HG03571 (cell line): ENCODE results near the gene TCTN3.
A peak's percentile ranks its signal among the peaks of the same experiment; 100 is the strongest.
"Not testable (repeated sequence)": the region's sequence is repeated elsewhere in the genome, so short reads cannot be mapped to it uniquely, and the experiment has no call there.

Experiments
- ATAC-seq: cut with Tn5 transposase; IDR thresholded peaks from one replicate; pipeline ENCODE4 v1.9.1; 2021; ENCODE audit not compliant: unreplicated experiment

Gene TCTN3, protein sequence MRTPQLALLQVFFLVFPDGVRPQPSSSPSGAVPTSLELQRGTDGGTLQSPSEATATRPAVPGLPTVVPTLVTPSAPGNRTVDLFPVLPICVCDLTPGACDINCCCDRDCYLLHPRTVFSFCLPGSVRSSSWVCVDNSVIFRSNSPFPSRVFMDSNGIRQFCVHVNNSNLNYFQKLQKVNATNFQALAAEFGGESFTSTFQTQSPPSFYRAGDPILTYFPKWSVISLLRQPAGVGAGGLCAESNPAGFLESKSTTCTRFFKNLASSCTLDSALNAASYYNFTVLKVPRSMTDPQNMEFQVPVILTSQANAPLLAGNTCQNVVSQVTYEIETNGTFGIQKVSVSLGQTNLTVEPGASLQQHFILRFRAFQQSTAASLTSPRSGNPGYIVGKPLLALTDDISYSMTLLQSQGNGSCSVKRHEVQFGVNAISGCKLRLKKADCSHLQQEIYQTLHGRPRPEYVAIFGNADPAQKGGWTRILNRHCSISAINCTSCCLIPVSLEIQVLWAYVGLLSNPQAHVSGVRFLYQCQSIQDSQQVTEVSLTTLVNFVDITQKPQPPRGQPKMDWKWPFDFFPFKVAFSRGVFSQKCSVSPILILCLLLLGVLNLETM

DNA sequence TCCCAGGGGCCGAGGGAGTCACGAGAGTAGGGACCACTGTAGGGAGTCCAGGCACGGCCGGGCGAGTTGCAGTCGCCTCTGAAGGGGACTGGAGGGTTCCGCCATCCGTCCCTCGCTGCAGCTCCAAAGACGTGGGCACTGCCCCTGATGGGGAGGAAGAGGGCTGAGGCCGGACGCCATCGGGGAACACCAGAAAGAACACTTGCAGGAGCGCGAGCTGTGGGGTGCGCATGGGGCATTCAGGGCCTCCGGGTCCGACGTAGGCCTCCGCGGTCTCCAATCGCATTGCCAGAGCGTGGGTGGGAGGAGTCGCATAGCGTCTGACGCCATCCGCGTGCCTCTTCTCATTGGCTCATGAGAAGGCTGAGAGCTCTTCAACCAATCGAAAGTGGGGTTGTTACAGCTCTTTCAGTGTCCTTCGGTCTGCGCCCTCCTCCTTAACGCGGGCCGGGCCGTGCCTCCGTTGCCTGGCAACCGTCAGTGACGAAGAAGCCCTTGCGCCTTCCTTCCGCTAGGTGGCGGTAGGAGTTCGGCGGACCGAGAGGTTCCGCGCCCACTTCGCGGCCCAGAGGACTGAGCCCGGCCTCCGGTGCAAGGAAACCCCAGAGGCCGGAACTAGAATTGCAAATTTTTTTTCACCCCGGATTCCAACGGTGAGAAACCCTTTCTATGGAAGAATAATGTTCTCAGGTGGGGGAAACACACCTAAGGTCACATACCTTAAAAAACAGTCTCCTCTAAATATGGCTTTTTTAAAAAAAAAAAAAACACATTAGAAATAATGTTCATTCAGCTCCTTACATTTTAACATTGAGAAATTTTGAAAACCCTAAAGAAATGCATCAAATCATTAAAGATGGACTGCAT is at the start of gene TCTN3:
TSS of gene TCTN3 (minus strand) at position 260 of the 867 bp plus-strand sequence. CDS start at position 232, 28 bp downstream.
- ATAC-seq: peak; percentile 98

DNA sequence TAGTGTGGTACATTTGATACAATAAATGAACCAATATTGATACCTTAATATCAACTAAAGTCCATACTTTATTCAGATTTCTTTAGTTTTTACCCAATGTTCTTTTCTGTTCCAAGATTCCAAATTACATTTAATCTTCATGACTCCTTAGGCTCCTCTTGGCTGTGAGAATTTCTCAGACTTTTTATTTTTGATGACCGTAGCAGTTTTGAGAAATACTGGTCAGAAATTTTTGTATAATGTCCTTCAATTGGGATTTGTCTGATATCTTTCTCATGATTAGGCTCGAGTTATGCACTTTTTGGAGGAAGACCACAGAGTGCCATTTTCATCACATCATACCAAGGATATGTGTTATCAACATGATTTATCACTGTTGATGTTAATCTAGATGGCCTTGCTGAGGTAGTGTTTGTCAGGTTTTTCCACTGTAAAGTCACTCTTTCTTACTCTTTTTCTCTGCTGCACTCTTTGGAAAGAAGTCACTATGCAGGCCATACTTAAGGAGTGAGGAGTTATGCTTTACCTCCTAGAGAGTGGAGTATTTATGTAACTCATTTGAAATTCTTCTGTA is 49.3 kb upstream of the TCTN3 start:
- no peak for ATAC-seq

GRCh38 chr10:95742485-95742884 is 48.8 kb upstream of the TCTN3 start:
- ATAC-seq: no peak

GRCh38 chr10:95741807-95742467 is 48.2 kb upstream of the TCTN3 start:
- no peak for ATAC-seq

DNA sequence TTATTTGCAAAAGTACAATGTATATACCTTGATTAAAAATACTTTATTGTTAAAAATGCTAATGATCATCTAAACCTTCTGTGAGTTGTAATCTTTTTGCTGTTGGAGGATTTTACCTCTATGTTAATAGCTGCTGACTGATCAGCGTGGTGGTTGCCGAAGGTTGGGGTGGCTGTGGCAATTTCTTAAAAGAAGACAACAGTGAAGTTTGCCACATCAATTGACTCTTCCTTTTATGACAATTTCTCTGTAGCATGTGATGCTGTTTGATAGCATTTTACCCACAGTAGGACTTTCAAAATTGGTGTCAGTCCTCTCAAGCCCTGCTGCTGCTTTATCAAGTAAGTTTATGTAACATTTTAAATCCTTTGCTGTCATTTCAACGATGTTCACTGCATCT is 45.3 kb upstream of the TCTN3 start:
- no peak for ATAC-seq

- not testable (repeated sequence) for ATAC-seq
These were observed 39.2 kb upstream of the TCTN3 start for GRCh38 chr10:95732907-95733306.

DNA sequence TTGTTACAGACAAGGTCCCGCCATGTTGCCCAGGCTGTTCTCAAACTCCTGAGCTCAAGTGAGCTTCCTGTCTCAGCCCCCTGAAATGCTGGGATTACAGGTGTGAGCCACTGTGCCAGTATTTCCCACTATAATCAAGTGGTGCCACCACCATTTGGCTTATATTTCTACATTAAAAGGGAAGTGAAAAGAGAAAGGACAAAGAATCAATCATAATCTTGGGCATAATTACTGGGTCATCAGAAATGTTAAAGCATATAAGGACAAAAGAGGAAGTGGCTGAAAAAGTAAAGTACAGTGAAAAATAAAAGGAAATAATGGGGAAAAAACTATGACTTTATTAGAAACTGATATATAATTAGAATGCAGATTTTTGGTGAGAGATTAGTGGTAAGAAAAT is 36.5 kb upstream of the TCTN3 start:
- no peak for ATAC-seq

DNA sequence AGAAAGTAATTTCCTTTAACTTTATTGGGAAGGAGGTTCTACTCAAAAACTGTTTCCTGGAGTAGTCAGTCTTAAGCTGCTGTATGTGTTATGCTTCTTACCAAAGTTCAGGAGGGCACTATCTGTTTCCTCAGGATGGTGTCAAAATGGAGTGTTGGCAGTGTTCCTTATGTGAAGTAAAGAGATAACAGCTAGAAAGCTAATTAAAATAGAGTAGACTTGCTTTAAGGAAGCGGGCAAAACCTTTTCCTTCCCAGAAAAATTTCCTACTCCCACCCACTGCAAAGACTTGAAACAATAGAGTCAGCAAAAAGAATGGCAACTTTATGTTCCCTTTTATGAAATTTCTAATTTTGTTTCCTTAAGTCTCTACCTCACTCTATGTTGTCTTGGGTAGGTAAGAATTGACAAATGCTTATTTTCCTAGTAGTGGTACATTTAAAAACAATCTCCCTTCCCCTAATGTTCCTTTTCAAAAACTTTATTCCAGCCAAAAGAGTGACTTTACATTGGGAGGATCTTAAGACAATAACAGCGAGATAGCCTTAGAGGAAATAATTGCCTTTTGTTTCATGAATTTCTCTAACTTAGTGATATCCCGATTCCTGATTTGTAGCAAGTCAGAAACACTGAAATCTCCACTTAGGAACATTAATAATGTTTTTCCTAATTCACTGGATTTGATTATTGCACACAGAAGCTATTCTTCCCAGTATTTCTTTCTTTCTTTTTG is 35.8 kb upstream of the TCTN3 start:
- no peak for ATAC-seq

DNA sequence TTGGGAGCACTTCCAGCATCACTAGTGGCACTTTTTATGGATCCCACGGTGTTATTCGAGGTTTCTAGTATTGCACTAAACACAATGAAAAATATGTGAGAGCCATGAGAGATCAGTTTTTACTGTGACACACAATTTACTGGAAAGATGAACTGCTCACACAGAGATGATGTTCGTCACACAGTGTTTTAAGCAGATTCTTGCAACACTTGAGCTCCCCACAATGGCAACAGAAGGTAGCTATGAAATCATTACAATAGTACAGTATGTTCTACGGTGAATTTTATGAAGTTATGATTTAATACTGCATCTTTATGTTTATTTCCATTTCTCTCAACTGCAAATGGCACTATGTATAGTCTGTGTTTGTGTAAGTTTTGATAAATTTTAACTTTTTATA is 34.8 kb upstream of the TCTN3 start:
- ATAC-seq: no peak

GRCh38 chr10:95722496-95722895 is 28.8 kb upstream of the TCTN3 start:
- not testable (repeated sequence) for ATAC-seq

GRCh38 chr10:95720745-95721144 is 27.0 kb upstream of the TCTN3 start:
- ATAC-seq: not testable (repeated sequence)

GRCh38 chr10:95716866-95717265 is 23.1 kb upstream of the TCTN3 start:
- ATAC-seq: no peak

DNA sequence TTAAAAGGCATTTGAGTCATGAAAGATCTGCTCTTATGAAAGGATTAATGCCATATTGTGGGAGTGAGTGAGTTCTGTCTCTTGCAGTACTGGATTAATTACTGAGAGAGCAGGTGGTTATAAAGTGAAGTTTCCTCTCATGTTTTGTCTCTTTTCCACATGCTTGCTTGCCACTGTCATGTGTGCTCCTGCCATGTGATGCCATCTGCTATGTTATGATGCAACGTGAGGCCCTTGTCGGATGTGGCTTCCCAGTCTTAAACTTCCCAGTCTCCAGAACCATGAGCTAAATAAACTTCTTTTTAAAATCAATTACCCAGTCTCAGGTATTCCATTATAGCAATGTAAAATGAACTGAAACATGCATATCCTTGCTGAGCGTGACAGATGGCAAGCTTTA is 22.7 kb upstream of the TCTN3 start:
- ATAC-seq: no peak

GRCh38 chr10:95711492-95711891 is 17.8 kb upstream of the TCTN3 start:
- no peak for ATAC-seq

DNA sequence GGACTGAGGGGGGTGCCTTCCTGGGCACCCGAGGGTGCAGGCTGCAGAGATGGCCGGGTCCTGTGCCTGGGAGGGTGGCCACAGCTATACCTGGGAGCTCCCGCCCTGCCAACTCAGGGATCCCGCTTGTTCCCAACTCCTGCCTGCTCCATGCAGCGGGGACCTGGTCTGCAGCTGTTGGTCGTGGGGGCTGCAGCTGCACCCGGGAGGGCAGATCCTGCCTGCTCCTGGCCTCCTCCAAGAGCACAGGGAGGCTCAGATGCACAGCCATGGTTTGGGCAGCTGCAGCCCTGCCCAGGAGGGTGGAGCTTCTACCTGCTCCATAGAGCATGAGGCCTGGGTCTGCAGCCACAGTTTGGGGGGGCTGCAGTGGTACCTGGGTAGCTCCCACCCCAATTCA is 13.3 kb upstream of the TCTN3 start:
- ATAC-seq: no peak

DNA sequence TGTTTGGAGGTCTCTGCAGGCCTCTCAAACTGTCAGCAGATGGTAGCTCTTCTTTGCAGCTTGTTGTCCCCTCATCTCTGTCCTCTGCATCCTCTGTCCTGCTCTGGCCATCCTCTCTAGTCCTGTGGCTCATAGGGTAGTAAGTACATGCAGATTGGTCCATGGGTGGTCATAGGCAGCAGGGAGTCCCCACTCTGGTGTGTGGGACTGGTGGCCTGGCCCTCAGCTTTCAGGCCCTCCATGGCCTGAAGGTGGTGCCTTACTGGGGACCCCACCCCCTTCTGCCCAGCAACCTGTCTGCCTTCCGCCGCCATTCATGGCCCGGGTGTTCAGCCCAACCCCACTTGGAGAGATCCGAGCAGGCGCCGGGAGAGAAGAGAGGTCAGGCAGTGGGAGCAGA is 12.8 kb upstream of the TCTN3 start:
- ATAC-seq: no peak

DNA sequence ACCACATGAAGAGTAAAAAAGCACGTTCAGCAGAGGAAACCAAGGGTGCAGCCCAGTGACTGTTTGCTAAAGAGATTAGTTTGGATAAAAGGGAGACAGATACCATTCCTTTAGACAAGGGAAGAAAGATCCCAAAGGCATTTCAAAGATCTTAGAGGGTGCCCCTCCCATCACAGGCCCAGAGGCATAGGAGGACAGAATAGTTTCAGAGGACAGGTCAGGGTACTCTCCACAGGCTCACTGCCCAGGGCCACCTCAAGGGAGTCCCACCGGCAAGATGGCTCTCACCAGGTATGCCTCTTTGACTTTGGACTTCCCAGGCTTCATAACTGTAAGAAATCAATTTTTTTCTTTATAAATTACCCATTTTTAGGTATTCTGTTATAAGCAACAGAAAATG is 4.7 kb upstream of the TCTN3 start:
- ATAC-seq: no peak

- ATAC-seq: no peak
These were observed 3.7 kb upstream of the TCTN3 start for GRCh38 chr10:95697429-95697828.

- no peak for ATAC-seq
These were observed 938 bp upstream of the TCTN3 start for GRCh38 chr10:95694665-95695064.

DNA sequence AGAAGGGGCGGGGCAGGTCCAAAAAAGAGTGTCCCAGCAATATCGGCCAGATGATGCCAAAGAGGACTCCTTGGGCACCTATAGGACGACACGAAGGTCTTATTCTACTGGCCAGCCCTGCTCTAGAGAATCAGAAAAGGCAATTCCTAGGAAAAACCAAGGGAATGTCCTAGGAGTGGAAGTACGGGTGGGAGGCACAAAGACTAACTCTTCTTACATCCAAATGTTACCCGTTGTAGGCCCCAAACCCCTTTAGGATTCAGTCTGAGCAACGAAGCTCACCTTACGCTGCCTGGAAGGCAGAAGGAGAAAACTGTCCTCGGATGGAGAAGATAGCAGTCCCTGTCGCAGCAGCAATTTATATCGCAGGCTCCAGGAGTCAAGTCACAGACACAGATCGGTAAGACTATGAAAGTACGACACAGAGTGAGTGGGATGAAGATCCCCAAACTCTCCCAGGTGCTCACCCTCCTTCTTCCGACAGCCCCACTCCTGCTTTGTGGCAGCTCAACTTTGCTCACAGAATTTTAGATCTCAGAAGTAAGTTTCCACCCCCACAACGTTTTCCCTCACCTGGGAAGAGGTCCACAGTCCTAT is 558 bp downstream of the TCTN3 start:
- ATAC-seq: no peak
